Mammary epithelial cell (primary cell): ENCODE data around the gene FBXO46.

Experiments used
- CTCF ChIP-seq, 2 donors: IDR thresholded peaks in 1 of 2; conservative IDR thresholded peaks in 1 of 2; 2 replicates each; pipeline ENCODE4 v1.5.1; 2011 to 2012; ENCODE audit warnings: inconsistent platforms in 2 of 2, low read length in 2 of 2, mild to moderate bottlenecking in 2 of 2, control low read depth in 1 of 2, low read depth in 1 of 2; ENCODE audit not compliant: insufficient read depth in 1 of 2; ENCODE audit errors: extremely low read depth in 1 of 2
- EZH2 ChIP-seq: IDR thresholded peaks from 2 replicates; pipeline ENCODE4 v1.6.1; 2012; ENCODE audit warnings: low read length, inconsistent platforms, borderline replicate concordance

- TF ChIP-seq CTCF (conservative IDR thresholded peaks at IDR 0.05 in 1 of 2, IDR thresholded peaks at IDR 0.05 in 1 of 2; ENCODE audit: extremely low read depth in 1 of 2, insufficient read depth in 1 of 2, low read depth in 1 of 2, low read length in 2 of 2): no peak
- no peak for TF ChIP-seq EZH2
Observed at GRCh38 chr19:45691516-45692186, 39.0 kb downstream of the FBXO46 start, which contains the start of gene SNRPD2.
